HG03066 (cell line): Measurements from ENCODE around the gene SULT6B1.
"Not testable (repeated sequence)": the region's sequence is repeated elsewhere in the genome, so short reads cannot be mapped to it uniquely, and the experiment has no call there.

Experiments
- ATAC-seq: cut with Tn5 transposase; IDR thresholded peaks from one replicate; pipeline ENCODE4 v1.9.1; 2021; ENCODE audit warnings: low read depth; ENCODE audit not compliant: unreplicated experiment

Gene SULT6B1, protein sequence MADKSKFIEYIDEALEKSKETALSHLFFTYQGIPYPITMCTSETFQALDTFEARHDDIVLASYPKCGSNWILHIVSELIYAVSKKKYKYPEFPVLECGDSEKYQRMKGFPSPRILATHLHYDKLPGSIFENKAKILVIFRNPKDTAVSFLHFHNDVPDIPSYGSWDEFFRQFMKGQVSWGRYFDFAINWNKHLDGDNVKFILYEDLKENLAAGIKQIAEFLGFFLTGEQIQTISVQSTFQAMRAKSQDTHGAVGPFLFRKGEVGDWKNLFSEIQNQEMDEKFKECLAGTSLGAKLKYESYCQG

DNA sequence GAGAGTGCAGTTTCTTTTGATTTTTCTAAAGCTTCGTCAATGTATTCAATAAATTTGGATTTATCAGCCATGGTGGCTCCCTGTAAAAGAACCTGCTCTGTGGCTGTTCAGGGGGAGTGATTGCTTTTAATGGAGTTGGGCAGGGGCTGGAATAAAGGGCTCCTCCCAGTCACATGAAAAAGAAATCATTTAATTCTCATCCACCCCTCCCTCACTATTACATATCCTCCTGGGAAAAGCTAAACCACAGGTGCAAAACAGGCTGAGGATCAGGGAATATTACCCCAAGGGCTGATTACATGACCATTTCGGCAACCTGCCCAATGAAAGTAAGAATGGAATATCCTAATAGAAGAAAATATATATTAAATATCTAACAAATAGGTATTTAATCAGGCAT, at the start of gene SULT6B1:
TSS of gene SULT6B1 (minus strand) at position 101 of the 400 bp plus-strand sequence. CDS start at position 71, 30 bp downstream.
- ATAC-seq: no peak

DNA sequence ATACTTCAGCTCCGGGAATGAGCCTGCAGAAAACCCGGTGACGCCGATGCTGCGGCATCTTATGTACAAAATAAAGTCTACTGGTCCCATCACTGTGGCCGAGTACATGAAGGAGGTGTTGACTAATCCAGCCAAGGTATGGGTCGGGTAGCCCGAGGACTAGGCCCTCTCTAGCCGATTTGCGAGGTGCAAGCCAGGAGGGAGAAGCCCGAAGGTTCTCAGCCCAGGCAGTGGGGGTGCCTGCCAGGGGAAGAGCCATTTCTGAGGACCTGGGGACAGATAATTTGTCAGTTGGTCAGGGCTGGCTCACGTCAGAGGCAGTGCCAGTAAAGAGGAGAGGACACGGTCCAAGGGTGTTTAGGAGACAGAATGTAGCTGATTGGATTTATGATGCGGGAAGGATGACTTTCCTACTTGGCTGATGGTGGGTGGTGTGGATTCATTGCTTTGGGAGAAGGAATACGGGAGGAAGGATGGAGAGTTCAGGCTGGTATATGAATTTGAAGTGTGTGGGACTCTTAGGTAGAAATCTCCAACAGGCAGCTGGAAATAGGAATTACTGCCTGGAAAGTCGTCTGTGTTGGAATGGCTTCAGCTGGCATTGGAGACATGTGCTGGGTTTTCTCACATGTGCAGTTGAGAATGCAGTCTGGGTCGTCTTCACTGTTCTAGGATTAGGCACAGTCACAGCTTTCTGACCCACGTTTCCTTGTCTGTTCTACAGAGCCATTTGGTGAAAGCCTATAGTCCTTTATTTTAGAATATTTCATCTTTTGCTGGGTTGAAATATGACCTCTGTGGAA, 43.9 kb upstream of the SULT6B1 start:
- no peak for ATAC-seq

DNA sequence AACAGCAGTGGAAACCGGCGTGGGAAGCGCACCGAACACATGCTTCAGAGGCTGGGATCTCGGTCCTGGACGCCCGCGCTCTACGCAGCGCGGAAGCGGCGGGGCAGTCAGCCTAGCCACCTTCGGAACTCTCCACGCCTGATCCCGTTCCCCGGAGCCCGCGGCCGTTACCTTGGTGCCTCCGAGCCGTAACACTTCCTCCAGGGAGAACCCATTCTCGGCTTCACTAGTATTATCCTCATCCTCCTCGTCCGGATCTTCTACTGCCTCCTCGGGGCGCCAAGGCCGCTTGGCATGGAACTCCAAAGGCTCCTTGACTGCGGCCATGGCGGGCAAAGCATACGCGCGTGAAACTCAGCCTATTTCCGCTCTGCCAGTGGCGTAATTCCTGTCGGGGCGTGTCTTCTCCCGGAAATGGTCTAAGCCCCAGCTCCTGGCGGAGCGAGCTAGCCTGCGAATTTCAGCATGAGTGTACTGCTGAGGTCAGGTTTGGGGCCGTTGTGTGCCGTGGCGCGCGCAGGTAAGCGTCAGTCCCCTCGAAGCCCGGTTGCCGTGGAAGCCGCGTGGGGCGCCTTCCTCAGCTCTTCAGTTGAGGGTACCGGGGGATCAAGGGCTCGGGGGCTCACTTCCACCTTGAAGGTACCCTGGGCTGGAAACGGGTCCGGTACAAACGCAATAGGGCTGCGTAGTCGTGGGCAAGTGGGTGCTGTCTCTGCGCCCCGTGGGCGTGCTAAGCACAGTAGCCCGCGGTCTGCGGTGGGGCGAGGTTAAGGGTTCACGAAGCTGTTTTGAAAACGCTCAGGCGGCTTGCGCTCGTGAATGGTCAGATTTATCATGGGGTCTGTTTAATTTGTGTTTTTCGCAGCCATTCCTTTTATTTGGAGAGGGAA, 43.0 kb upstream of the SULT6B1 start, which contains the start of the genes CEBPZ and NDUFAF7:
TSS of gene CEBPZ (minus strand) at position 356 of the 890 bp plus-strand sequence. CDS start at position 327, 29 bp downstream.
TSS of gene NDUFAF7 (plus strand) at position 418 of the 890 bp plus-strand sequence. CDS start at position 466, 48 bp downstream.
- peak; percentile 97 for ATAC-seq

DNA sequence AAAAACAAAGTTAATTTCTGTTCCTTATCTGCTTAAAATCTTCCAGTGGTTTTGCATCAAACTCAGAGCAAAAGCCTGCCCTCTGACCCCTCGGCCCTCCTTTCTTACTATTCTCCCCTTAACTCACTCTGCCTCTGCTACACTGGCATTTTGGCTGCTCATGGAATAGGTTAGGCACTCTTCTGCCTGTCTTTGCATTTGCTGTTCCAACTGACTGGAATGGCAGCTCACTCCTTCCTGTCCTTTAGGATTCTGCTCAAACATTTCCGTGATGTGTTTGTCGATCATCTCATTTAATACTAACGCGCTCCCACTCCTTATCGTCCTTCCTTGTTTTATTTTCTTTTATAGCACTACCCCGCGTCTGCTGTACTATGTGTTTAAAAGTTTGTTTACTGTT, 42.1 kb upstream of the SULT6B1 start:
- no peak for ATAC-seq

DNA sequence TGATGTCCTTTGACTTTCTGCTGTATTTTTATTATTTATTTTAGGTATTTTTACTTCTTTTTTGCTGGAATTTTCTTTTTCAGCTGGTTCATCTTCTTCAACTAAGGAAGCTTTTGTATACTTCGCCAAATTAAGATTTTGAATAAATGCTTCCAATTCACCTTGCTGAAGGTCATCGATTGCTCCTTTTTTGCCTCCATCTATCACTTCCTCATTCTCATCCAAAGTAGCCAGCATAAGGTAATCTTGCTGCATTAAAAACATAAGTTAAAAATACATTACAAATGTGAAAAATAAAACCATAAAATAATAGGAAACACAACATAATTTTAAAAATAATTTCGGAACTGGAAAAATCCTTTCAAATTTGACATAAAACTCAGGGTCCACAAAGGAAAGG, 40.3 kb upstream of the SULT6B1 start:
- no peak for ATAC-seq

DNA sequence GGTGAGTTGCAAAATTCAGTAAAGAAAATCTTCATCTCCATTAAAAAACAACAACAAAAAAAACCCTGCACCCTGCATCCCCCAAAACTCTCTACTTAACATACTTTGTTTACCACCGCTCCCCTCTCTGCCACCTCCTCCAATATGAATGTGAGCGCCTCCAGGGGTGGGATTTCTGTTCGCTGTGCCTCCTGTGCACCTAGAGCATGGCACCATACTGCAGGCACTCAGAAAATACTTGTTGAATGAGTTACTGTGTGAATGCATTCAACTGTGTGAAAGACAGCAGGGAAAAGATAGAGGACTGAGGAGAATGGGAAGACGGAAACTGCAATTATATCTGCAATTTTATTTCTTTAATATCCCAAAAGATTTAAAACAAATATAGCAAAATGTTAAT, 38.4 kb upstream of the SULT6B1 start:
- no peak for ATAC-seq

DNA sequence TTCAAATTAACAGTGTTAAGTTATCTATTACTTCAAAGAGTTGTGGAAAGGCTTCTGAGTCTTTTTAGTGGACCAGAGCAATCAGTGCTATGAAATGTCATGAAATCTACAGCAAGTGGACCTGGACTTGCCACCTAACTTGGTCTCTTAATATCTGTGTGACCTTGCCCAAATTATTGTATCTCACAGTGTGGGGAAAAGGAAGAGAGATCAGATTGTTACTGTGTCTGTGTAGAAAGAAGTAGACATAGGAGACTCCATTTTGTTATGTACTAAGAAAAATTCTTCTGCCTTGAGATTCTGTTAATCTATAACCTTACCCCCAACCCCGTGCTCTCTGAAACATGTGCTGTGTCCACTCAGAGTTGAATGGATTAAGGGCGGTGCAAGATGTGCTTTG, 36.7 kb upstream of the SULT6B1 start:
- not testable (repeated sequence) for ATAC-seq

DNA sequence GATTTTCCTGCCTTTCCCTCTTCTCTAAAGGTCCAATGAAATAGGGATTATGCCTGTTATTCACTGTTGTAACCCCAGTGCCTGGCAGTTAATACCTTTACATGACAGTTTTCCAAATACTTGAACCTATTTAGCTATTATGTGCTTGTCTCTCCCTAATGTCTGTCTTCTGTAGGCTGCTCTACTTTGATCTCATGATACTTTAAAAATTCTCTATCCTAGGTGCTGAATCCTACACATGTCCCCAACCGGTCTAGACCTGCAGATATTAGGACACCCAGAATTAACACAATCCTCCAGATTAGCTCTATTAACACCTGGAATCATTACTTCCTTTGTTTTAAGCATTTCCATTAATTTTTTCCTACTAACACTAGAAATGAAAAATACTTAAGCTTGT, 35.6 kb upstream of the SULT6B1 start:
- no peak for ATAC-seq

DNA sequence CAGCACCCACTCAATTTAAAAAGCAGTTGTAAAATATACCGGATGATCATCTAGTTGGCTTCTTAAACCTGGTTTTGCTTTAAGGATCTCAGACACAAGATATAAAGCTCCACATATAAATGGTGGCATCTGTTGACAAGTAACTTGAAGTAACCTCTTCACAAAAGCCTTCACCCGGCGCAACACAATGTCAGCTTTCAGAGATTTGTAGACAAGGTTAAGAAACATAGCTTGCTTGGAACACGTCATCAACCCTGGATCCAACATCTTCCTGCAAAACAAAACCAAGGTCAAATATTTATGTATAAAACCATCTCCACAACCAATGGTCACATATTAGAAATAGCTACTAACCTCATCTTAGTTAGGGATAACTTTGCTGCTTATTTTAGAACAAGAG, 34.7 kb upstream of the SULT6B1 start:
- ATAC-seq: no peak

DNA sequence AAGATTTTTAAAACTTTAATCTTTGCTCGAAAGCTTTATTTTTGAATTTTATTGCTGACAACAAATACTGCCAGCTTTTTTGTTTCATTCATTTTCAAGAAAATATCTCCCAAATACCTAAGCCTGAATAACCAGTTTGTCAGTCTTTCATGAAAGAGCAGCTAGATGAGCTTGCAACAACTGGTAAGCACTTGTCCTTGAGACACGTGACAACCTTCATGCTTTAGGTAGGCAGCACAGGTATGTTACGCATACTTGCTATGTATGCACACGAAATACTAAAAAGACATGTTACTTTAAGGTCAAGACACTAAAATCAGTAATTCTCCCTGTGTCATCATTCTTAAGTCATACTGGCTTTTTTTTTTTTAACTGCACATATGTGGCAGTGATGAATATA, 30.6 kb upstream of the SULT6B1 start:
- no peak for ATAC-seq

DNA sequence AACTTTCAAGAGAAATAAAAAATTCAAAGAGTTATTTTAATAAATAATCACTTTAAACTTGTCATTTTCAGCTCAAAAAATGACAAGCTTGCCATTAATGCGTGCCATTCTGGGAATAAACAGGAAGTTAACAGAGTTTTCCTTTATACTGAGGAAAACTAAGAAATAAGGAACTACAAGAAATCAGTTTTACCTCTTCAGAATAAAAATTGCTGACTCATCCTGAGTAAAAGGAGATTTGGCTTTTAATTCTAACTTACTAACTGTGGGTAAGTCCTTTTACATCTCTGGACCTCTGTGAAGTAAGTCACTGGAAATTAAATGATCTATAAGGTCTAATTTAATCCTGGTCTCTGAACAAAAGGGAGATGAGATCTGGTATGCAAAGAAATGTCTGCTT, 26.8 kb upstream of the SULT6B1 start:
- no peak for ATAC-seq

DNA sequence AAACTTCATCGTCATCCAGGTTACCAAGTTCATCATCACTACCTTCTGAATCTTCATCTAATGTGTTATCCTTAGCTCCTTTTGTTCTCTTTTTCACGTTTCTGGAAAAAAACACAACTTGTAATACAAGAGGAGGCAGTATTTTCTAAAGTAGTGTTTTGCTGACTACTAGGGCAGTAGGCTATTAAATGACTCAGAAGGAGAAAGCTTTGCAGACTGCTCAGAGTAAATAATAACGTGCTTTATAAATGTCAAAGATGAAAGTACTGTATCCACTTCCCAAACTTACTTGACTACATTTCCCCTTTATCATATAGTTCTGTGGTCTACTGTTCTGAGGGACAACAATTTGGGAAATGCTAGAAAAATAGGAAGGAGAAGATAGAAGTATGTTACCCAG, 23.5 kb upstream of the SULT6B1 start:
- no peak for ATAC-seq

DNA sequence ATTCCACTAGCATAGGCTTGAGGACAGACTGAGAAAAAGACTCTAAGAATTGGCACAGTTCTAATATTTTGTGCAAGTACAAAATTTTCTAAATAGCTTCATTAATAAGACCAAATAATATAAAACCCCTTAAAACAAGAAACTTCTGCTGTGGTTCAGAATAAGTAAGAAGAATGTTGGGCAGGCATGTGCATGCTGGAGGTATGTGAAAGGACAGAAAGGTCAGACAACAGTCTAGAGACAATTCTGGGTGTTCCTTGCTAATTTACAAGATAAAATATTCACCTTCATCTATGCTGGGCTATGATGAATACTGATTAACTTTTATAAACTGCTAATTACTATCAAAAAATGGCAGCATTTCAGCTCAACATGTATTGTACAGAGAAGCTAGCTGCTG, 22.7 kb upstream of the SULT6B1 start:
- ATAC-seq: no peak

DNA sequence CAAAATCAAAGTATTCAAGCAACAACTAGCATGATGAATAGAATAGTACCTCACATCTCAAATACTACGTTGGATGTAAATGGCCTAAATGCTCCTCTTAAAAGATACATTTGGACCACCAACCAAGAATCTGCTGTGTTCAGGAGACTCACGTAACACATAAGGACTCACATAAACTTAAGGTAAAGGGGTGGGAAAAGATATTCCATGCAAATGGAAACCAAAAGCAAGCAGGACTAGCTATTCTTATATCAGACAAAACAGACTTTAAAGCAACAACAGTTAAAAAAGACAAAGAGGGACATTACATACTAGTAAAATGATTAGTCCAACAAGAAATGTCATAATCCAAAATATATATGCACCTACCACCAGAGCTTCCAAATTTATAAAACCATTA, 18.3 kb upstream of the SULT6B1 start:
- ATAC-seq: not testable (repeated sequence)

DNA sequence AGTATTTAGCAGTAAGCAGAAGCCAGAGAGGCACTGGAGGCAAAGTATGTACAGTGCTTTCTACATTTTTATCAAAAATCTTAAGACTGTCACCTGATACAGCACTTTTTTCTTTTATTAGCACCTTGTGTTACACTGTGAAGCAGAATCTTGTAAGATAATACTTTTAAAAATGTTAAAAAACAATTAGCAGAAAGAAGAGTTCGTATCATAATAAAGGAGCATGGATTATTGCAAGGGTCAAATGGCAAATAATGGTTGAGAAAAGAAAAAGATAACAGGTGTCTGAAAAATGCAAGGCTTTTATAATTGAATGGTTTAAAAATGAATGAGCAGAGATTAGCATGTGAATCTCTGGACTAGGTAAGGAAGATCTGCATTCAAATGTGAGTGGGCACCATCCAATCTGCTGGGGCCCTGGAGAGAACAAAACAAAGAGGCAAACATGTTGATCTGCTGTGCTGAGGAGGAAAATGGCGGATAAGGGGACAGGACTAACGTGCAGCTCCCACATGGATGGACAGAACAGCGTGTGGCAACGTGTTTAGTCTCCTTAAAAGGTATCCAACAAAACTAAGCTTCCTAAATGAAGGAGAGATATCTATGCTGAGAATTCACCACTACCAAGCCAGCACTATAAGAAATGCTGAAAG, 17.3 kb upstream of the SULT6B1 start:
- no peak for ATAC-seq

DNA sequence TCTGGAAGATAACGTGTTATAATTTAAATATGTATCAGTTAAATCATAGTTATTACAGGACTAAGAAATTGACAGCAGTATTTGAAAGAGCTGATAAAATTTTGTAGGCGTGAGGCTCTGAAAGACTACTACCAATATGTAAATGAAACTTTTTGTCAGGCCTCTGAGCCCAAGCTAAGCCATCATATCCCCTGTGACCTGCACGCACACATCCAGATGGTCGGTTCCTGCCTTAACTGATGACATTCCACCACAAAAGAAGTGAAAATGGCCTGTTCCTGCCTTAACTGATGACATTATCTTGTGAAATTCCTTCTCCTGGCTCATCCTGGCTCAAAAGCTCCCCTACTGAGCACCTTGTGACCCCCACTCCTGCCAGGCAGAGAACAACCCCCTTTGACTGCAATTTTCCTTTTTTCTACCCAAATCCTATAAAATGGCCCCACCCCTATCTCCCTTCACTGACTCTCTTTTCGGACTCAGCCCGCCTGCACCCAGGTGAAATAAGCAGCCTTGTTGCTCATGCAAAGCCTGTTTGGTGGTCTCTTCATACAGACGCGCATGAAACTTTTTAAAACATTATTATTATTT, 16.7 kb upstream of the SULT6B1 start:
- ATAC-seq: not testable (repeated sequence)

DNA sequence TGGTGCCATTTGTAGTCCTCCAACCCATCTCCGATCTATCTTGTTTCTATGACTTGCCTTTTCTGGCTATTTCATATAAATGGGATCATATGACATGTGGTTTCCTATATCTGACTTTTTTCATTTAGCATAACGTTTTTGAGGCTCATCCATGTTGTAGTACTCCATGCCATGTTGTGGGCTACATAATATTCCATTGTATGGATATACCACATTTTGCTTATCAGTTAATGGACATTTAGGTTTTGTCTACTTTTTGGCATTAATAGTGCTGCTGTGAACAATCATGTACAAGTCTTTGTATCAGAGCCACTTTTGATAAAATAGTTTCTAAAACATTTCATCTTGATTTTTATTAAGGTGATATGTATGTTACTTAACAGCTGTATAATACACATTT, 15.2 kb upstream of the SULT6B1 start:
- ATAC-seq: no peak

DNA sequence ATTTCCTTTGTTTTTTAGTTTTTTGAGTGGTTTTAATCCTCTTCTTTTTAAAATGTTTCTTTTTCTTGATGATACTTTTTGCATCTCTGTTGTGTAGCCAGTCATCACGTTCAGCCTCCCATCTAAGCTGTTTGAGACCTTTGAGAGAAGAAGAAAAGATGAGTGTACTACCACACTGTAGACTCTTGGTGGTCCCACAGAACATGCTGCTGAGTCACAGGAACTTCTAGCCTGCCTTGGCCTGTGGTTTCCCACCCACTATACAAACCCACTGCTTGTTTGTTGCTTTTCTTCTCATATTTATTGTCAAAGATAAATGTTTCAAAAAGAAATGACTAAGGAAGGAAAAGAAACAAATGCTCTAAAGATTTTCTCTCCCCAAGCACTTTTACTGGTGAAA, 13.3 kb upstream of the SULT6B1 start:
- ATAC-seq: no peak

DNA sequence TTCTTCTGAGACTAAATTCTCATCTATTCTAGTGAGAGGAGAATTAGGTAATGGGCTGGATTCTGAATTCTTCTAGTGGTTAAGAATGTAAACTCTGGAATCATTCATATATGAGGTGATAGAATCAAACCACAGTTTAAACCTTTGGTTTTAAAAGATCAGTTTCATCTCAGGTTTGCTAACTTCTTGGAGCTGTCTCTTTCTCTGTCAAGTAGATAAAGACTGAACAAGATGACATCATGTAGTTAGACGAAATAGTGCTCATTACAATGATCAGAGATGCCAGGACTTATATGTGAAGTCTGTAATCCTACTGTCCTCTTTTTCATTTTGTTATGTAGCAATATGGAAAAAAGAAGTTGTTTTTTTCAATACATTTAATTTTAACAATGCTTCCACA, 12.7 kb upstream of the SULT6B1 start:
- ATAC-seq: no peak

DNA sequence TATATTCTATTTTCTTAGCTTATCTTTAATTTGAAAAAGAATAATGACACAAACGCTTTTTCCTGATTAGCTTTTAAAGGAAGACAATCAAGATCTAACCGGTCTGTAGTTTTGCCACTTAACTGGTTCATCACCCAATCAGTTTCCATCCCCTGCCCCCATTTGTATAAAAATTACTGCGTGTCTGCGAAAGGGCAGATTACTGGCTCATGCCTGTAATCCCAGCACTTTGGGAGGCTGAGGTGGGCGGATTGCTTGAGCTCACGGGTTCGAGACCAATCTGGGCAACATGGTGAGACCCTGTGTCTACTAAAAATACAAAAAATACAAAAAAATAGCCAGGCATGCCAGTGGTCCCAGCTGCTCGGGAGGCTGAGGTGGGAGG, 10.2 kb upstream of the SULT6B1 start:
- no peak for ATAC-seq
